ENCODE results near the gene NDUFB11.

NDUFB11 gene

DNA sequence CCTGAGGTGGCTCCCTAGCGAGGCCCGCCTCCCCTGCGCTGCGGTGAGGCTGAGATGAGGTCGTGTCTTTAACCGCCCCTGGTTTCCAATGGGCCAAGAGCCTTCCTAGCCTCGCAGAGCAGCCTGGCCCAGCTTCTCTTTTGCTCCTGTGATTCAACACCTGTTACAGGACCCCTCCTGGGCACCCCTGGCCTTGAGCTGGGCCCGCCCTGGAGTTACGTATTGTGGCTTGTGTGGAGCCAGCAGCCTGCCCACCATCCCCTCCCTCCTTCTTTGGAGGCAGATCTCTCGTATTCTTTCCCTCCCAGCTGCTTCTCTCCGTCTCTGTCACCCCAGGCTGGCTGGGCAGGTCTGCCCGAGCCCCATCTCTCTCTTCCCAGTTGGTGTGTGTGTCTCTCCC lies 29.9 kb upstream of the NDUFB11 start:
- no peak for DNase-seq

- no peak for DNase-seq
Measured at GRCh38 chrX:47172971-47173792, 28.7 kb upstream of the NDUFB11 start.

DNA sequence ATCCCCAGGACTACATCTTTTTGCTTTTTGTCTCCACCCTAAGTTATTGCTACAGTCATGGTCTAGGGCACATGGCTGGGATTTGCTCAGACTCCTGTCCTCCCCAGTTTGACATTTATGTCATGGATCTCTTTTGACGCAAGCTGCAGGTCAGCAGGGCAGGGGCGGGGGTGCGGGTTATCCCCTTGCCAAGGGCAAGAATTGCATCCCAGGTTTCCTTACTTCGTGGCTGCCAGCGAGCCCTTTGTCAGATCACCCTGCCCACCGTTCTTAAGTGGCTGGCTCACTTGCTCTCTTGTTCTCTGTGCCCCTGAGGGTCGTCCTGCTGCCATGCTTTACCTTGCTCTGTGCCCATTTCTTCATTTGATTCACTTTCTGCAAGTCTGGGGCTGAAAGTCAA lies 28.0 kb upstream of the NDUFB11 start:
- DNase-seq: no peak

DNA sequence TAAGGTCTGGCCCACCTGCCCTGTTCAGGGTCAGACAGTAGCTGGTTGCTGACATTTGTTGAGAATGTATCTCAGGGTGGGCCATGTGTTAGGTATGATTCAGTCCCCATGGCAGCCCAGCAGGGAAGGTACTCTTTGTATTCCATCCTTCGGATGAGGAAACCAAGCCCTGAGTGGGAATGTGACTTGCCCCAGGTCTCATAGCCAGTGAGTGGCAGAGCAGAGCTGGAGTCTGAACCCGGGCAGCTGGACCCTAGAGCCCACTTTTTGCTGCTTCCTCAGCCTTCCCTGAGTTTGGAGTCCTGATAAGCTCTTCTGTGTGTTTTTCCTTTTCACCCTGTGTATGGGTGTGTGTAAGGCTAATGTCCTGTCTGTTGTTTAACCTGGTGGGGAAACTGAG lies 27.5 kb upstream of the NDUFB11 start:
- DNase-seq: no peak

DNA sequence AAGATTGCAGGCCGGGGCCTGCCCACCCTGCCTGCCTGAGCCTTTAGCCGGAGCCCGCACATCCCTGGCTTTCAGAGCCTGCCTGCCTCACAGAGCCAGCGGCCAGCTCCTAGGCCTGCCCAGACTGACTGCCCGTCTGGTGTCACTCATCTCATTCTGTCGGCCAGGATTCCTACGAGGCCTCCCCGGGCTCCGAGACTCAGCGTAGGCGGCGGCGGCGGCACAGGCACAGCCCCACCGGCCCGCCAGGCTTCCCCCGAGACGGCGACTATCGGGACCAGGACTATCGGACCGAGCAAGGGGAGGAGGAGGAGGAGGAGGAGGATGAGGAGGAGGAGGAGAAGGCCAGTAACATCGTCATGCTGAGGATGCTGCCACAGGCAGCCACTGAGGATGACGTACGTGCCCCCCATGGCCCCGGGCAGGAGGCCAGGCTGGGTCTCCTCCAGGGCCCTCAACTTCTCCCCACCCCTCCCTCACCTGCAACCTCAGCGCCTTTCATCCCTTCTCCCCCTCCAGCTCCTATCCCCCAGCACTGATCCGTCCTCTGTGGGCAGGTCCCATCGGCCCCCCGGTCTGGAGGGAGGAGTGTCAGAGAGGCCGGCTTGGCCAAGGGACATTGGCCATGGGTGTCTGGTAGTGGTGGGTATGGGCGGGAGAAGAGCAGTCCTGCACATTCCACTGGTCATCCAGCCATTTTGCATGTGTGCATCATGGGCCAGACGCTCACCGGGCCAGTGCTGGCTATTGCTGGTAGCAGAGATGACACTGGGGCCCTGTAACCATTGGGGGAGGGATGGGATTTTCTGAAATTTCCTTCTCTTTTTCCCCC lies 26.6 kb upstream of the NDUFB11 start:
- DNase-seq: no peak

GRCh38 chrX:47169726-47170515 lies 25.4 kb upstream of the NDUFB11 start:
- no peak for DNase-seq

DNA sequence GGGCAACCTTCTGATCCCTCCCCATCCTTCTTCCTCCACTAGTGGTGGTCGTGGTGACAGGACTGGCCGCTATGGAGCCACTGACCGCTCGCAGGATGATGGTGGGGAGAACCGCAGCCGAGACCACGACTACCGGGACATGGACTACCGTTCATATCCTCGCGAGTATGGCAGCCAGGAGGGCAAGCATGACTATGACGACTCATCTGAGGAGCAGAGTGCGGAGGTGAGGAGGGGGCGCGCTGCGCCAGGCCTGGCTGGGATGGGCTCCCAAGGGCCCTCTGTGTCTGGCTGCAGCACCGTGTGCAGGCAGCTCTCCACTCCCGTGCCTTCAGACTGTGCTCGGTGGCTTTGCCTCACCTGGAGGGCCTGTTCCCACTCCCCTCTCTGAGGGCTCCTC lies 24.8 kb upstream of the NDUFB11 start:
- DNase-seq: no peak

GRCh38 chrX:47168495-47169073 lies 24.1 kb upstream of the NDUFB11 start:
- DNase-seq: no peak

- no peak for DNase-seq
Measured at GRCh38 chrX:47166126-47166525, 21.6 kb upstream of the NDUFB11 start.

- no peak for DNase-seq
Measured at GRCh38 chrX:47164420-47164819, 19.9 kb upstream of the NDUFB11 start.

DNA sequence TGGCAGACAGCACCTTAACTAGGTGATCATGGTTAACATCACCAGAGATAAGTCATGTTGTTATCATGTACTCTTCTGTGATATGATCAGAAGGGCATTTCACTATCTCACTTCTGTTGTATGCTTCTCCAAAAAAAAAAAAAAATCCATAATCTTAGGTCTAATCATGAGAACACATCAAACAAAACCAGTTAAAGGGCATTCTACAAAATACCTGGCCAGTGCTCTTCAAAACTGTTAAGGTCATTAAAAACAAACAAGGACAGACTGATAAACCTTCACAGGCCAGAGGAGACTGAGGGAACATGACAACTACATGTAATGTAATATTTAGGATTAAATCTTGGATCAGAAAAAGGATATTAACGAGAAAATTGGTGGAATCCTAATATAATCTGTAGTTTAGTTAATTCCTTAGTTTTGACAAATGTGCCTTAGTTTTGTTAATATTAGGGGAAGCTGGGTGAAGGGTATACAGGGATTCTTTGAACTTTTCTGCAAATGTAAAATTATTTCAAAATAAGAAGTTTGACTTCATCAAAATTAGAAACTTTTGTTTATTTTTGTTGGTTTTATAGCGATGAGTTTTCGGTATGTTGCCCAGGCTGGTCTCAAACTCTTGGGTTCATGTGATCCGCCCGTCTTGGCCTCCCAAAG lies 18.6 kb upstream of the NDUFB11 start:
- no peak for DNase-seq

GRCh38 chrX:47160781-47161180 lies 16.3 kb upstream of the NDUFB11 start:
- DNase-seq: no peak

DNA sequence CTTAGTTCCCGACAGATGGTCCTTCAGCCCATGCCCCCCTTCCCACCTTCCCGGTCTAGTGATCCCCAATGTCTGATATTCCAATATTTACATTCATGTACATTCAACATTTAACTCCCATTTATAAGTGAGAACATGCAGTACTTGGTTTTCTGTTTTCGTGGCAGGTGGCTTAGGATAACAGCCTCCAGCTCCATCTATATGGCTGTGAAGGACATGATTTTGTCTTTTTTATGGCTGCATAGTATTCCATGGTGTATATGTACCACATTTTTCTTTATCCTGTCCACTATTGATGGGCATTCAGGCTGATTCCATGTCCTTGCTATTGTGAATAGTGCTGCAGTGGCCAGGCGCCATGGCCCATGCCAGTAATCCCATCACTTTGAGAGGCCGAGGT lies 14.3 kb upstream of the NDUFB11 start:
- DNase-seq: no peak

DNA sequence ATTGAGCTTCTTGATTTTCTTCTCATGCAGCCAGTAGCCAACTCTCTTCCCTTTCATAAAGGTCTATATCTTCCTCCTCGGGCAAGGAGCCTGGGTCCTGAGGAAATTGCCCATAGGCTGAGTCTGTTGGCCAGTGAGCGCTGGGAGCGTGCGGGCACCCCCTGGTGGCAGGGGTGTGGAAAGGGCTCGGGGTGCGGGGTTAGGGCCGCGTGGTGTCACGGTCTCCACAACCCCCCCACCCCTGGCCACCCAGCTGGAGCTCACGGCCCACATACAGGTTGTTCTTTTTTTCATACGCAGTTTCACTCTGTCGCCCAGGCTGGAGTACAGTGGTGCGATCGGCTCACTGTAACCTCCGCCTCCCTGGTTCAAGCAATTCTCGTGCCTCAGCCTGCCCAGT lies 13.6 kb upstream of the NDUFB11 start:
- no peak for DNase-seq

GRCh38 chrX:47156611-47157520 lies 12.4 kb upstream of the NDUFB11 start:
- no peak for DNase-seq

DNA sequence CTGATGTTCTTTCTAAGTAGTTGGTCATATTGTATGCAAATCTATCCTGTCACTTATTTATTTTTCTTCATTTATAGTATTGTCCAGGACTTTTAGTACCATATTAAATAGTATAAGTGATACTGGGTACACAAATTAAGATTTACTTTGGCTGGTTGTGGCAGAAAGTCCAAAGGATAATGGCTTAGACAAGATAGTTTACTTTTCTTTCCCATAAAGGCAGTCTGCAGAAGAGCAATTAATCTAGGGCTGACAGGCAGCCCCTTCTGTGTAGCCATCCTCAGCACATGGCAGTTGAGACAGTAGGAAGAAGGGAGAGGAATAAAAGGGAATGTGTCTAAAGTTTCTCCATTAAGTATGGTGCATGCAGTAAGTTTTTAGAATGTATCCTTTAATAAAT lies 6.9 kb upstream of the NDUFB11 start:
- DNase-seq: no peak

DNA sequence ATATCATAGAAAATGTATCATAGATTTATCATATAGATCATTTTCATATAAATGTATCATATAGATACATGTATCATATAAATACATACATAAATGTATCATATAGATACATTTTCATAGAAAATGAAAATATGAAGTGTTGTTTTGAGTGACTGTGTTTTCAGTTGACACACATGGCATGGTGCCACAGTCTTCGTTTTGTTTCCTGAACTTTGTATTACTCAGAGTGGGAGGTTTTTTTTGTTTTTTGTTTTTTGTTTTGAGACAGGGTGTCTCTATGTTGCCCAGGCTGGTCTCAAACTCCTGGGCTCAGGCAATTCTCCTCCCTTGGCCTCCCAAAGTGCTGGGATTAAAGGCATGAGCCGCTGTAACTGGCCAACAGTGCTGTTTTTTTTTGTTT lies 4.4 kb upstream of the NDUFB11 start:
- no peak for DNase-seq

GRCh38 chrX:47146936-47147859 lies 2.7 kb upstream of the NDUFB11 start:
- no peak for DNase-seq

DNA sequence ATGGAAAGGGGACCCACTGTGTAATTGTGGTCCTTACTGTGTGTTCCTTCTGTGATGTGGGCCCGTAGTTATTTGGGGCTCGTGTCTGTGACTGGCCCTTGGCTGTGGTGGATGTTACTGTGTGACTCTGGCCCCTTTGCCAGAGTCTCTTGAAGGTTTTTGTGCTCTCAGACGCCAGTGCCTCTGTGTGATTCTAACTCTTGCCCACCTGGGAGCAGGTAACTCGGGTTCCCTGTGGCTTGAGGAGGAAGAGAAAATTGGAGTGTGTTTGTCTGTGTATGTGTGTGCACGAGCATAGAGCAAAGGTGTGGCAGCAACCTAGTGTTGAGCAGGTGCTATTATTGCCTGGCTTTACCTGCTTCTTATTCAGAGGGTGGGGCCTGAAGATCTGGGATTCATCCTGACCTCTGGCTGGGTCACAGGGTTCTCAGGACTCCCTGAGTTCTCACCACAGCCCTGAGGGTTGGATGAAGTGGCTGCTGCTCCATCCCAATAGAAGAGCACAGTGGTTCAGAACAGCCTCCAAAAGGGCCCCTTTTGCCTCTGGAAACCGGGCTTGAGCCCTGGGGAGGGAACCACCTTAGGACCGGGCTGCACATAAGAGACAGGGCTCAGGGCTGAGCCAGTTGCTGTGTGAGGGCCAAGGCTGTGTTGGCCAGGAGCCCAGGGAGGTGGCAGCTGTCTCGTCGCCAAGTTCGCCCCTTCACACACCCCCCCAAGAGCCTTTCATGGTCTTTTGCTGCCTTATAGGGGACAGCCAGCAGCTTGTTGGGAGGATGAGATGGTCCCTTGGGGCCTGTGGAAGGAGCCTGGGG lies 1.8 kb upstream of the NDUFB11 start:
- DNase-seq: no peak

Data from right hindlimb (tissue), 1 donor.